HG03520 (cell line): Measurements from ENCODE around the gene CTRB1.
"Not testable (repeated sequence)": the region's sequence is repeated elsewhere in the genome, so short reads cannot be mapped to it uniquely, and the experiment has no call there.

ENCODE experiments used
- ATAC-seq: cut with Tn5 transposase; IDR thresholded peaks from one replicate; pipeline ENCODE4 v1.9.1; 2021; ENCODE audit warnings: mild to moderate bottlenecking, moderate library complexity; ENCODE audit not compliant: unreplicated experiment

Gene CTRB1

GRCh38 chr16:75238853-75239541 lies 20.2 kb downstream of the CTRB1 start:
- no peak for ATAC-seq

GRCh38 chr16:75239542-75240122 lies 20.8 kb downstream of the CTRB1 start:
- ATAC-seq = no peak

- ATAC-seq = not testable (repeated sequence)
Observed at GRCh38 chr16:75240633-75241032, 21.8 kb downstream of the CTRB1 start.

- ATAC-seq = no peak
Observed at GRCh38 chr16:75241412-75241811, 22.6 kb downstream of the CTRB1 start.

- ATAC-seq = no peak
Observed at GRCh38 chr16:75241955-75242354, 23.2 kb downstream of the CTRB1 start.

GRCh38 chr16:75242436-75243078 lies 23.8 kb downstream of the CTRB1 start:
- not testable (repeated sequence) for ATAC-seq

GRCh38 chr16:75243667-75244224 lies 25.0 kb downstream of the CTRB1 start:
- no peak for ATAC-seq

- no peak for ATAC-seq
Observed at GRCh38 chr16:75244225-75244809, 25.5 kb downstream of the CTRB1 start.

GRCh38 chr16:75244844-75245758 lies 26.3 kb downstream of the CTRB1 start:
- ATAC-seq = no peak

GRCh38 chr16:75246504-75247205 lies 27.9 kb downstream of the CTRB1 start:
- no peak for ATAC-seq

- no peak for ATAC-seq
Observed at GRCh38 chr16:75247249-75247648, 28.5 kb downstream of the CTRB1 start.

- ATAC-seq = no peak
Observed at GRCh38 chr16:75248142-75248535, 29.4 kb downstream of the CTRB1 start.

- no peak for ATAC-seq
Observed at GRCh38 chr16:75248536-75249380, 30.0 kb downstream of the CTRB1 start.

GRCh38 chr16:75249441-75249840 lies 30.7 kb downstream of the CTRB1 start:
- ATAC-seq = no peak

GRCh38 chr16:75250089-75250808 lies 31.5 kb downstream of the CTRB1 start:
- ATAC-seq = no peak

GRCh38 chr16:75250809-75251279 lies 32.1 kb downstream of the CTRB1 start:
- peak; percentile 32 for ATAC-seq

GRCh38 chr16:75251280-75252048 lies 32.7 kb downstream of the CTRB1 start, which contains the start of gene BCAR1:
BCAR1 (minus strand) TSS chr16:75251624; CDS start chr16:75251482, 142 bp downstream.
- peak; percentile 50 for ATAC-seq
